Measurements from ENCODE around the gene MUC21. TPM values are rescaled to one million over a fixed set of nuclear protein-coding genes. Genes with fewer than 3 reads are reported as not detected.

The MUC21 gene
- total RNA-seq, 4 donors from 2014 or later, result not detected

DNA sequence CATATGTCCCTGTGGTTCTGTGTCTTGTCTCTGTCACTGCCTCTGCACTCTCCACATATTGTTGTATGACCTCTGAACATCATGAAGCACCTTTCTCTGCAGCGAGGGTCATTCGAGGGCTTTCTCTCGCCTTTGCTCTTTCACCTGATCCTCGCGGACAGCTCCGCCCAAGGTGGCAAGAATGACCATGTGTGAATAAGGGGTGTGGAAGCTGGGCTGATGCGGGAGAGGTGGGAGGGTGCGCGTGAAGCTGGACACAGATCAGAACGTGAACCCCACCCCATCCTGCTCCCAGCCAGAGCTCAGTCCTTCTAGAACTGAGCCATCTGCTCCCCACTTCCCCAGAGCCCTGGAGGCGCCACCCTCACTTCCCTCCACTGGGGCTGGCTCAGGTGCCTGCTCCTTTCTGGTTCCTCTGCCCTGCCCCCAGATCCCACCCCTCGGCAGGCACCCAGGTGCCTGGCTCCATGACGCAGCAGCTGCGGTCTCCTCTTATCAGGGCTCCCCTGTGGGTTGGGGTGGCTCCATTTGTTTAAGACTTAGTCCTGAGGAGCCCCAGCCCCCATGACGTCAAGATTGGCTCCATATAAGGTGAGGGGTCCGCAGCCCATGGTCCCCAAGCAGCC, 43.0 kb upstream of the MUC21 start, which contains the start of gene MUCL3:
MUCL3 (plus strand) TSS at position 613 of the 626 bp plus-strand sequence. CDS start 27 bp downstream, outside the sequence.
- intact Hi-C loops (cut with DNase I; ENCODE audit: low total_unique reads), result no loop called here

DNA sequence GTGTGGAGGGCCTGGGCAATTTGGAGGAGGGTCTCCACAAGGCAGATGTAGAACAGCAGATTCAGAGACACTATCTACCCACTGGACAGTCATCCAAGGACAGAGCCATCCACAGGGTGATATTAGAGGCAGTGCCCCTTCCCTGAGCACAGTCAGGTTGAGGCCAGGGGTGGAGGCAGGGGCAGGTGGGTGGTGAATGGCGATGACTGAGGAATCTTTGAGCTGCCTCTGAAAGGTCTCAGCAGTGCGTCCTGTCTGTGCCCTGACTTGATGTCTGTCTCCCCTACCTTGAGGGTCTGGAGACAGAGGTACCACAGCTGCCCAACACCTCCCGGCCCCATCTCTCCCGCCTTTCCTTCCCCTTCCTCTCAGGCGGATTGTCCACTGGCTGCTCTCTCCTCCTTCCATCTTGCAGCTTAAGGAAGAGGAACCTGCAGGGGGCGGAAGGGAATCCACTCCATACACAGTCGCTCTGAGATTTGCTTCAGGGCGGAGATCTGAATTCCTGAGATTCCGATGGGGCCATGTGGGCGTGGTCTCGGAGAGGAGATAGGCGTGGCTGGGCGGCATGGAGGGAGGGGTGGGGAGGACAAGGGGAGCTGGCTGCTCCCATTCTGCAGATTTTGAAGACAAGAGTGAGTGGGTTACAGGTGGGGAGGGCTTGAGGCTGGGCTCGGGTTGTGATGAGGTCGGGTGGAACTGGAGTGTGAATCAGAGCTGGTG, 41.0 kb upstream of the MUC21 start:
- Histone ChIP-seq H3K9me3 (no peaks in the 10 kb centered on the region), H3K27me3 (peaks cover 0 to 9% (median 0%) of the 10 kb centered on the region in 3 donors), H3K27ac (no peak overlapping the region), H3K36me3 (no peaks in the 10 kb centered on the region), H3K4me1 (no peaks in the 10 kb centered on the region), H3K4me3 (no peak overlapping the region)
- ATAC-seq (peak; percentile 45 to 67), DNase-seq (peak in 1 of 2 donors; percentile 46)
- TF ChIP-seq, protein P1, sequence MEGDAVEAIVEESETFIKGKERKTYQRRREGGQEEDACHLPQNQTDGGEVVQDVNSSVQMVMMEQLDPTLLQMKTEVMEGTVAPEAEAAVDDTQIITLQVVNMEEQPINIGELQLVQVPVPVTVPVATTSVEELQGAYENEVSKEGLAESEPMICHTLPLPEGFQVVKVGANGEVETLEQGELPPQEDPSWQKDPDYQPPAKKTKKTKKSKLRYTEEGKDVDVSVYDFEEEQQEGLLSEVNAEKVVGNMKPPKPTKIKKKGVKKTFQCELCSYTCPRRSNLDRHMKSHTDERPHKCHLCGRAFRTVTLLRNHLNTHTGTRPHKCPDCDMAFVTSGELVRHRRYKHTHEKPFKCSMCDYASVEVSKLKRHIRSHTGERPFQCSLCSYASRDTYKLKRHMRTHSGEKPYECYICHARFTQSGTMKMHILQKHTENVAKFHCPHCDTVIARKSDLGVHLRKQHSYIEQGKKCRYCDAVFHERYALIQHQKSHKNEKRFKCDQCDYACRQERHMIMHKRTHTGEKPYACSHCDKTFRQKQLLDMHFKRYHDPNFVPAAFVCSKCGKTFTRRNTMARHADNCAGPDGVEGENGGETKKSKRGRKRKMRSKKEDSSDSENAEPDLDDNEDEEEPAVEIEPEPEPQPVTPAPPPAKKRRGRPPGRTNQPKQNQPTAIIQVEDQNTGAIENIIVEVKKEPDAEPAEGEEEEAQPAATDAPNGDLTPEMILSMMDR (IDR thresholded peaks at IDR 0.05 in 4 of 5, conservative IDR thresholded peaks at IDR 0.05 in 1 of 5), result peak in 3 of 5 experiments; percentile 13 to 36 (median 25)
- no peak for TF ChIP-seq POLR2A (IDR thresholded peaks at IDR 0.05)
- in situ Hi-C loops (cut with MboI; ENCODE audit: low sequenced_read_pairs in 4 of 4), result no loop called here
- intact Hi-C loops (cut with DNase I; ENCODE audit: low total_unique reads), result no loop called here

More for the DNA sequence above, 43.0 kb upstream of the MUC21 start, which contains the start of gene MUCL3:
- in situ Hi-C loops (cut with MboI; ENCODE audit: low sequenced_read_pairs in 4 of 4), result no loop called here
- Histone ChIP-seq H3K9me3 (no peaks in the 10 kb centered on the region), H3K4me3 (no peak within 1 kb of the TSS), H3K4me1 (no peaks in the 10 kb centered on the region), H3K36me3 (no peaks in the 10 kb centered on the region), H3K27ac (no peak within 1 kb of the TSS), H3K27me3 (peaks cover 0 to 9% (median 0%) of the 10 kb centered on the region in 3 donors)
- no peak for TF ChIP-seq POLR2A (IDR thresholded peaks at IDR 0.05)
- TF ChIP-seq, protein P1 (IDR thresholded peaks at IDR 0.05 in 4 of 5, conservative IDR thresholded peaks at IDR 0.05 in 1 of 5), result no peak
- ATAC-seq (no peak), DNase-seq (no peak)

DNA sequence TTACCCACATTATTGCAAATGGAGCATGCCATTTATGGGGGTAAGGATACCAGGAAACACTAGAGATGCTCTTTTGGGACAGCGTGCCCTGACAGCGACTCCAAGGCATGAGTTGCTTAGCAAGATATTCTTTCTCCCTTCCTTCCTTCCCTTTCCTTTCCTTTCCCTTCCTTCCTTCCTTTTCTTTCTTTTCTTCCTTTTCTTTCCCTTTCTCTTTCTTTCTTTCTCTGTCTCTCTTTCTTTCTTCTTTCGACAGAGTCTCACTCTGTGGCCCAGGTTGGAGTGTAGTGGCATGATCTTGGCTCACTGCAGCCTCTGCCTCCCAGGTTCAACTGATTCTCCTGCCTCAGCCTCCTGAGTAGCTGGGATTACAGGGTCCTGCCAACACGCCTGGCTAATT, 39.5 kb upstream of the MUC21 start:
- Histone ChIP-seq H3K4me1 (no peaks in the 10 kb centered on the region), H3K27me3 (peaks cover 0 to 9% (median 0%) of the 10 kb centered on the region in 3 donors), H3K27ac (no peak overlapping the region), H3K9me3 (no peaks in the 10 kb centered on the region), H3K36me3 (no peaks in the 10 kb centered on the region), H3K4me3 (no peak overlapping the region)
- in situ Hi-C loops (cut with MboI; ENCODE audit: low sequenced_read_pairs in 4 of 4) (no loop called here), intact Hi-C loops (cut with DNase I; ENCODE audit: low total_unique reads) (no loop called here)
- DNase-seq, result no peak
- ATAC-seq, result no peak
- TF ChIP-seq POLR2A (IDR thresholded peaks at IDR 0.05), result no peak
- TF ChIP-seq, protein P1 (IDR thresholded peaks at IDR 0.05 in 4 of 5, conservative IDR thresholded peaks at IDR 0.05 in 1 of 5), result no peak

DNA sequence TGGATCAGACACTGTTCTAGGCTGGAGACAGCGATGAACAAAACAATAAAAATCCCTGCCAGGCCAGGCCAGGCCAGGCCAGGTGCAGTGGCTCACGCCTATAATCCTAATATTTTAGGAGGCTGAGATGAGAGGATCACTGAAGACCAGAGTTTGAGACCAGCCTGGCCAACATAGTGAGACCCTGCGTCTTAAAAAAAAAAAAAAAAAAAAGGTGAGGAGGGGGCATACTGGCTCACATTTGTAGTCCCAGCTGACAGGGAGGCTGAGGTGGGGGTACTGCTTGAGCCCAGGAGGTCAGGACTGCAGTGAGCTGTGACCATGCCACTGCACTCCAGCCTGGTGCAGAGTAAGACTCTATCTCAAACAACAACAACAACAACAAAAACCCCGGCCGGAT, 38.2 kb upstream of the MUC21 start:
- H3K9me3 ChIP-seq, result no peaks in the 10 kb centered on the region
- TF ChIP-seq, protein P1 (IDR thresholded peaks at IDR 0.05 in 4 of 5, conservative IDR thresholded peaks at IDR 0.05 in 1 of 5), result no peak
- no peak for TF ChIP-seq POLR2A (IDR thresholded peaks at IDR 0.05)
- in situ Hi-C loops (cut with MboI; ENCODE audit: low sequenced_read_pairs in 4 of 4) (no loop called here), intact Hi-C loops (cut with DNase I; ENCODE audit: low total_unique reads) (no loop called here)
- peaks cover 0 to 9% (median 0%) of the 10 kb centered on the region in 3 donors for H3K27me3 ChIP-seq
- no peak for ATAC-seq
- H3K36me3 ChIP-seq, result no peaks in the 10 kb centered on the region
- no peak overlapping the region for H3K27ac ChIP-seq
- DNase-seq, result no peak
- no peak overlapping the region for H3K4me3 ChIP-seq
- H3K4me1 ChIP-seq, result no peaks in the 10 kb centered on the region

Measured in gastrocnemius medialis (tissue), 4 donors.